Measurements from ENCODE around the gene RNF13.

Gene RNF13

GRCh38 chr3:149902498-149903139, 89.6 kb downstream of the RNF13 start:
- peak; percentile 42; the same call in 1 of the 3 replicates for ATAC-seq
- TF ChIP-seq TSHZ2 (CRISPR knock-in tag; IDR thresholded peaks at IDR 0.05): peak; percentile 80; the same call in 1 of the 2 replicates
- peak; percentile 86 for TF ChIP-seq TCF4 (CRISPR knock-in tag; IDR thresholded peaks at IDR 0.05; ENCODE audit: borderline replicate concordance)
- TF ChIP-seq POU6F1 (CRISPR knock-in tag; IDR thresholded peaks at IDR 0.05; ENCODE audit: borderline replicate concordance, low read depth): no peak

- peak; percentile 90 for TF ChIP-seq ZNF8 (CRISPR knock-in tag; IDR thresholded peaks at IDR 0.05)
- no peak for TF ChIP-seq ZFP30 (CRISPR knock-in tag; IDR thresholded peaks at IDR 0.05)
- no peak for TF ChIP-seq ZC3H10 (CRISPR knock-in tag; IDR thresholded peaks at IDR 0.05)
- no peak for ATAC-seq
Observed at GRCh38 chr3:149906036-149906435, 93.0 kb downstream of the RNF13 start.

GRCh38 chr3:149908424-149908957, 95.5 kb downstream of the RNF13 start:
- TF ChIP-seq OSR1 (CRISPR knock-in tag; IDR thresholded peaks at IDR 0.05) (no peak), SNAI2 (CRISPR knock-in tag; IDR thresholded peaks at IDR 0.05) (no peak), ARNTL (CRISPR knock-in tag; IDR thresholded peaks at IDR 0.05; ENCODE audit: borderline replicate concordance, low read depth) (no peak), ZNF70 (CRISPR knock-in tag; IDR thresholded peaks at IDR 0.05) (no peak), CSDC2 (CRISPR knock-in tag; IDR thresholded peaks at IDR 0.05) (no peak), TOX (CRISPR knock-in tag; IDR thresholded peaks at IDR 0.05; ENCODE audit: borderline replicate concordance) (no peak), ZNF8 (CRISPR knock-in tag; IDR thresholded peaks at IDR 0.05) (no peak)
- no peak; the same call in 2 of the 3 replicates for ATAC-seq

GRCh38 chr3:149909923-149910322, 96.9 kb downstream of the RNF13 start:
- TF ChIP-seq TSHZ2 (CRISPR knock-in tag; IDR thresholded peaks at IDR 0.05): no peak
- TF ChIP-seq RARB (CRISPR knock-in tag; IDR thresholded peaks at IDR 0.05): no peak
- TF ChIP-seq ZFP30 (CRISPR knock-in tag; IDR thresholded peaks at IDR 0.05): no peak
- TF ChIP-seq TCF4 (CRISPR knock-in tag; IDR thresholded peaks at IDR 0.05; ENCODE audit: borderline replicate concordance): no peak
- no peak for TF ChIP-seq CSRNP3 (CRISPR knock-in tag; IDR thresholded peaks at IDR 0.05)
- no peak for TF ChIP-seq POU6F1 (CRISPR knock-in tag; IDR thresholded peaks at IDR 0.05; ENCODE audit: borderline replicate concordance, low read depth)
- no peak for TF ChIP-seq BACH2 (CRISPR knock-in tag; IDR thresholded peaks at IDR 0.05; ENCODE audit: borderline replicate concordance)
- TF ChIP-seq ESRRG (CRISPR knock-in tag; IDR thresholded peaks at IDR 0.05): no peak
- no peak for TF ChIP-seq ZFP3 (CRISPR knock-in tag; IDR thresholded peaks at IDR 0.05)
- no peak for TF ChIP-seq CSDC2 (CRISPR knock-in tag; IDR thresholded peaks at IDR 0.05)
- ATAC-seq: no peak

All from SK-N-SH treated with all-trans-retinoic acid at 6 μM for 48 hours (cell line).